MCF 10A (cell line): ENCODE measurements around the gene CFAP53. TPM values are rescaled to one million over a fixed set of nuclear protein-coding genes. Genes with fewer than 3 reads are reported as not detected.
"Not testable (repeated sequence)": the region's sequence is repeated elsewhere in the genome, so short reads cannot be mapped to it uniquely, and the experiment has no call there.

Experiments used
- BruUV-seq: library from RNA; stranded (reverse); fragments of 400-500 nt; replicated peaks from 2 replicates; lab custom pipeline; 2021; lab: Mats Ljungman, UMichigan
- CTCF ChIA-PET: fragments of 300-600 bp; sonication (Branson Sonifier 250); formaldehyde crosslinking; extraction: SDS; loops from one replicate; lab custom pipeline; 2021; ENCODE audit warnings: antibody characterized with exemption, inconsistent platforms; lab: Yijun Ruan, JAX
- POLR2A ChIA-PET: fragments of 300-600, 350-650 bp; sonication (Branson Sonifier 250); formaldehyde crosslinking; extraction: SDS; loops from one replicate; lab custom pipeline; 2020; ENCODE audit warnings: antibody characterized with exemption, inconsistent platforms; lab: Yijun Ruan, JAX
- DNase-seq: peaks from one replicate; pipeline ENCODE4 v3.0.0-alpha.2; 2018; ENCODE audit not compliant: unreplicated experiment
- H3K27ac Mint-ChIP-seq: one replicate; pipeline ENCODE4 v1.8.0; 2022; ENCODE audit warnings: mild to moderate bottlenecking, low read depth, mixed read lengths; ENCODE audit not compliant: unreplicated experiment
- H3K27me3 Mint-ChIP-seq: one replicate; pipeline ENCODE4 v1.8.0; 2022; ENCODE audit warnings: mixed read lengths; ENCODE audit not compliant: insufficient read depth, unreplicated experiment
- H3K36me3 Mint-ChIP-seq: one replicate; pipeline ENCODE4 v1.8.0; 2022; ENCODE audit warnings: mild to moderate bottlenecking, moderate library complexity, mixed read lengths; ENCODE audit not compliant: insufficient read depth, unreplicated experiment
- H3K4me1 Mint-ChIP-seq: one replicate; pipeline ENCODE4 v1.8.0; 2022; ENCODE audit warnings: mixed read lengths; ENCODE audit not compliant: insufficient read depth, unreplicated experiment
- H3K4me3 Mint-ChIP-seq: one replicate; pipeline ENCODE4 v1.8.0; 2022; ENCODE audit warnings: mild to moderate bottlenecking, moderate library complexity, mixed read lengths; ENCODE audit not compliant: unreplicated experiment
- H3K9me3 Mint-ChIP-seq: one replicate; pipeline ENCODE4 v1.8.0; 2022; ENCODE audit warnings: mixed read lengths; ENCODE audit not compliant: unreplicated experiment
- CTCF ChIP-seq: fragments of 200-600 bp; IDR thresholded peaks from one replicate; pipeline ENCODE4 v1.8.0; 2022; ENCODE audit warnings: antibody characterized with exemption, mild to moderate bottlenecking; ENCODE audit not compliant: unreplicated experiment
- intact Hi-C: fragments of 100-400 bp; cut with micrococcal nuclease; formaldehyde crosslinking; loops from 2 replicates; pipeline ENCODE4 v1.14.1; 2022
- total RNA-seq: library from RNA; stranded (reverse); gene quantifications from 2 replicates; pipeline ENCODE4 v1.2.3, GENCODE V29; 2022

CFAP53 gene
- total RNA-seq, 1 experiment from 2014 or later, result 2.2 TPM

DNA sequence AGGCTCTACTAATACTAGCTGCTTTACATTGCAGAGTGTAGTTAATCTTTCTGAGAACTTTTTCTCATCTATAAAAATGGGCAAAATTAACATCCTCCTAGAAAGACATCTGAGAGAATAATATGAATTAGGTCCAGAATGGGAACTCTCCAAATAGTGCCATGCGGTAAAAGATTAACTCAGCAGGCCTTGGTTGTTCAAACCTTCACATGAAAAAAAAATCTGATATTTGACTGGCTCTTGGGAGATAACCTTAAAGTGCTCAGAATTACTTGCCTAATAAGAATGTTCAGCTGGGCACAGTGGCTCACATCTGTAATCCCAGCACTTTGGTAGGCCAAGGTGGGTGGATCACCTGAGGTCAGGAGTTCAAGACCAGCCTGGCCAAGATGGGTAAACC is 26.7 kb upstream of the CFAP53 start:
- H3K27me3 Mint-ChIP-seq, result no peaks in the 10 kb centered on the region
- no peak for DNase-seq
- no peak overlapping the region for H3K4me3 Mint-ChIP-seq
- no TSS peak for BruUV-seq
- ChIA-PET POLR2A (no interaction called here), CTCF (interaction anchor here (0.7 kb wide), 1 partner anchor 41 kb away, joined by 4 read pairs; no protein-coding TSS in a partner anchor)
- no peak for TF ChIP-seq CTCF
- H3K36me3 Mint-ChIP-seq, result no peaks in the 10 kb centered on the region
- H3K9me3 Mint-ChIP-seq, result no peaks in the 10 kb centered on the region
- intact Hi-C loops, result no loop called here
- H3K27ac Mint-ChIP-seq, result no peak overlapping the region
- no peaks in the 10 kb centered on the region for H3K4me1 Mint-ChIP-seq

DNA sequence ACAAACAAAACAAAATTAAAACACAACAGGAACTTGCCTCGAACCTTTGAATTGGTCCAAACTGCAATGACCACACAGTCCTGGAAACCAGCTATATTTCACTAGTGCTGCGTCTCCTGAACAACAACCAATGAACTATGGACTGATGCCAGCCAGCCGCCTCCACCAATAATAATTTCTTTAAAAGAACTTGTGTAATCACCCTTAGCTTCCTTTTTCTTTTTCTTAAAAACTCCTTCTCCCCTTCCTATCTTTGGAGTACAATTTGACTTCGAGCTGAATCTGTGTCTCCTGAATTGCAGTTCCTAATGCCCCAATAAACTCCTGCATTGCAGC is 22.8 kb upstream of the CFAP53 start:
- Mint-ChIP-seq H3K4me1 (peaks cover 23% of the 10 kb centered on the region), H3K27ac (no peak overlapping the region), H3K9me3 (no peaks in the 10 kb centered on the region), H3K4me3 (peak overlapping the region; percentile 86), H3K27me3 (no peaks in the 10 kb centered on the region), H3K36me3 (peaks cover 25% of the 10 kb centered on the region)
- CTCF ChIA-PET, result interaction anchor here (0.6 to 2.3 kb wide), 2 partner anchors 68 to 244 kb away, joined by 3 to 14 read pairs; no protein-coding TSS in a partner anchor
- POLR2A ChIA-PET, result interaction anchor here (0.7 to 3.1 kb wide), 6 partner anchors 18 to 145 kb away, joined by 3 to 36 read pairs (median 4); no protein-coding TSS in a partner anchor
- no peak for TF ChIP-seq CTCF
- BruUV-seq, result no TSS peak
- no peak for DNase-seq
- intact Hi-C loops, result no loop called here

DNA sequence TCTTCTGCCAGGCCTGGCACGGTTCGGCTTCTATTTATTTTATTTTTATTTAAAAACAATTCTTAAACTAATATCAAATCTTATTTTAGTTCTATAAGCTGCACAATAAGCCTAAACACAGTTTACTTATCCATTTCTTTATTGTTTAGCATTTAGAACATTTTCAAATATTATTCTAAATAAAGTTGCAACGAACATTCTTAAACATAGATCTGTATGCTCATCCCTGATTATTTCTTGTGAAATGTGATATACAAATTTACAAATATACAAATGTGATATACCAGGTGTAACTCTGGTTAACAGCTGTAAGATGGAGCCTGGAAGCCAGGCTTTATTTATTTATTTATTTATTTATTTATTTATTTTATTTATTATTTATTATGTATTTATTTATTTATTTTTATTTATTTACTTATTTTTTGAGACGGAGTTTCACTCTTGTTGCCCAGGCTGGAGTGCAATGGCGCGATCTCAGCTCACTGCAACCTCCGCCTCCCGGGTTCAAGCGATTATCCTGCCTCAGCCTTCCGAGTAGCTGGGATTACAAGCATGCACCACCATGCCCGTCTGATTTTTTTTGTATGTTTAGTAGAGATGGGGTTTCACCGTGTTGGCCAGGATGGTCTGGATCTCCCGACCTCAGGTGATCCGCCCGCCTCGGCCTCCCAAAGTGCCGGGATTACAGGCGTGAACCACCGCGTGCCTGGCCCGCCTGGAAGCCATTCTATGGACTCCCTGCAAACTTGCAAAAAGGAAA is 22.2 kb upstream of the CFAP53 start:
- Mint-ChIP-seq H3K4me3 (peak overlapping the region; percentile 86), H3K36me3 (peaks cover 29% of the 10 kb centered on the region), H3K27ac (peak overlapping the region; percentile 90), H3K4me1 (peaks cover 28% of the 10 kb centered on the region)
- H3K9me3 Mint-ChIP-seq, H3K27me3 Mint-ChIP-seq, intact Hi-C loops, BruUV-seq, DNase-seq: not testable (repeated sequence)
- ChIA-PET CTCF (interaction anchor here (0.6 to 2.3 kb wide), 4 partner anchors 18 to 71 kb away, joined by 3 to 14 read pairs (median 5); no protein-coding TSS in a partner anchor), POLR2A (interaction anchor here (0.7 to 3.1 kb wide), 10 partner anchors 17 to 139 kb away, joined by 3 to 36 read pairs (median 3); partner anchors contain the start of gene SKA1)

DNA sequence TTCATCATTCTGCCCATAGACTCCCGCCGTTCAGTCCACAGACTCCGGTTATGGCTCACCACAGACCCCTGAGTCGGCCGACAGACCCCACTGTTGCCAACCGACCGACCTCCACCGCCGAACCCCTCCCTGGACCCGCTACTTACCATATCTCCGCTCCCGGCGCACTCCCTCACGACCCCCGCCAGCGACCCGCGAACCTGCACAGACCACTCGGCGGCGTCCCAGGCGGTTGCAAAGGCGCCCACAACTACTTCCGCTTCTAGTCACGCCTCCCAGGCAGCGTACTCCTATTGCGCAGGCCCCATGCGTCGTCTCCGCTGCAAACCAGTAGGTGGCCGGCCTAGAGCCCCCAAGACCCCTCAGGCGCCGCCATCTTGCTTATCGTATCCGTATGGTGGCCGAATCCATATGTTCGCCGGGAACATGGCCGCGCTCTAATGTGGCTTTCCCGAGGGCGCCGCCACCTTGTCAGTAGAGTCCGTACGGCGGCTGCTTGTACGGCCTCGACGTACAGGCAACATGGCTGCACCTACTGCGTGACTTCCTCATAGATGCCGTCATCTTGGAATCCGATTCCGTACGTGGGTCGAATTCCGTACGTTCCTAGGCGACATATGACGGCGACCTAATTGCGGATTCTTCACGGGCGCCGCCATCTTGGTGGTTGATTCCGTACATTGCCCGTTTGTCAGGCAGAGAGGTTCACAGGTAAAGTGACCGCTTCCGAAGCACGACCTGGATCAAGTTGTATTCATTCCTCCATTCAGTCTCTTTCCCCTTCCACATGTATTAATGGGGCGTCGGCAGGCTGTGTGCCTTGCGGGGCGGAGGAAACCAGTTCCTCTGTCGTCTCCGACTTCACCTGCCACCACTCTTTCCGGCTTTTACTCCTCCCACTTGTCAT is 21.4 kb upstream of the CFAP53 start, which contains the start of gene CXXC1:
CXXC1 (minus strand) TSS at position 252 of the 907 bp plus-strand sequence; CDS start at position 149, 103 bp downstream.
- Mint-ChIP-seq H3K4me1 (peaks cover 33% of the 10 kb centered on the region), H3K9me3 (no peaks in the 10 kb centered on the region), H3K27ac (peak within 1 kb of the TSS; percentile 90), H3K36me3 (peaks cover 36% of the 10 kb centered on the region), H3K4me3 (peak within 1 kb of the TSS; percentile 86), H3K27me3 (no peaks in the 10 kb centered on the region)
- CTCF ChIA-PET, result interaction anchor here (0.9 to 2.3 kb wide), 3 partner anchors 20 to 70 kb away, joined by 5 to 14 read pairs (median 5); no protein-coding TSS in a partner anchor
- peak; percentile 99 for DNase-seq
- BruUV-seq, result no TSS peak
- TF ChIP-seq CTCF, result peak; percentile 30
- POLR2A ChIA-PET, result interaction anchor here (0.7 to 3.1 kb wide), 8 partner anchors 18 to 140 kb away, joined by 3 to 36 read pairs (median 4); partner anchors contain the start of gene SKA1
- intact Hi-C loops, result loop anchor here (1.0 to 2.0 kb wide), 2 partner anchors 21 to 57 kb away; no protein-coding TSS in a partner anchor
